Memory B cell (primary cell): Measurements from ENCODE around the gene ANO8.

Experiments used
- ATAC-seq: fragments of 150-1000 bp; cut with Tn5 transposase; 2 replicates; pipeline ENCODE4 v1.10.0; 2021; ENCODE audit warnings: low read depth, mild to moderate bottlenecking, moderate library complexity
- DNase-seq, 2 donors: peaks; one replicate each; pipeline ENCODE4 v3.0.0; 2022; ENCODE audit warnings: low spot score in 2 of 2
- H3K27ac Mint-ChIP-seq: one replicate; pipeline ENCODE4 v1.8.0; 2022; ENCODE audit warnings: mild to moderate bottlenecking, moderate library complexity, mixed read lengths
- H3K27me3 Mint-ChIP-seq: one replicate; pipeline ENCODE4 v1.8.0; 2022; ENCODE audit warnings: mixed read lengths
- H3K36me3 Mint-ChIP-seq: one replicate; pipeline ENCODE4 v1.8.0; 2022; ENCODE audit warnings: mild to moderate bottlenecking, mixed read lengths
- H3K4me1 Mint-ChIP-seq: one replicate; pipeline ENCODE4 v1.8.0; 2022; ENCODE audit warnings: mixed read lengths
- H3K4me3 Mint-ChIP-seq: one replicate; pipeline ENCODE4 v1.8.0; 2022; ENCODE audit warnings: mild to moderate bottlenecking, moderate library complexity, mixed read lengths
- H3K9me3 Mint-ChIP-seq: one replicate; pipeline ENCODE4 v1.8.0; 2022; ENCODE audit warnings: mixed read lengths

Gene ANO8

GRCh38 chr19:17357724-17358123 lies 23.1 kb upstream of the ANO8 start:
- H3K36me3 Mint-ChIP-seq = no peaks in the 10 kb centered on the region
- H3K9me3 Mint-ChIP-seq = no peaks in the 10 kb centered on the region
- H3K27ac Mint-ChIP-seq = no peak overlapping the region
- H3K4me3 Mint-ChIP-seq = no peak overlapping the region
- ATAC-seq (no peak), DNase-seq (no peak)
- H3K27me3 Mint-ChIP-seq = peaks cover 28% of the 10 kb centered on the region
- H3K4me1 Mint-ChIP-seq = no peaks in the 10 kb centered on the region

GRCh38 chr19:17357078-17357666 lies 22.5 kb upstream of the ANO8 start:
- Mint-ChIP-seq H3K36me3 (no peaks in the 10 kb centered on the region), H3K4me1 (no peaks in the 10 kb centered on the region), H3K27ac (no peak overlapping the region), H3K27me3 (peaks cover 26% of the 10 kb centered on the region), H3K4me3 (no peak overlapping the region), H3K9me3 (no peaks in the 10 kb centered on the region)
- DNase-seq (no peak), ATAC-seq (no peak)

DNA sequence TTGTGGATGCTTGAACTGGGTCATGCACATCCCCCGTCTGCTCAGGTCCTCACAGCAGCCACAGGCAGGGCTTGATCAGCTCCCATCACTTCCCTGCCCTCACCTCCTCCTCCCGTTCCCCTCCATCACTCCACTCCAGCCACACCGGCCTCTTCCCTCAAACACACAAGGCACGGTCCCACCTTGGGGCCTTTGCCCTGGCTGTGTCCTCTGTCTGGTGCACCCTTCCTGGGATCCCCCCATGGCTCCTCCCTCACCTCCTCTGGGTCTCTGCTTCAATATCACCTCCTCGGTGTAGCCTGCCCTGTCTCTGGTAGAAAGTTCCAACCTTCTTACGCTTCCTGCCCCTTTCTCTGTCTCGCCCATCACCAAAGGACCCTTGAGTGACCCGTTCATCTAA lies 18.7 kb upstream of the ANO8 start:
- no peak for DNase-seq
- no peaks in the 10 kb centered on the region for H3K9me3 Mint-ChIP-seq
- no peak overlapping the region for H3K4me3 Mint-ChIP-seq
- ATAC-seq = no peak
- H3K4me1 Mint-ChIP-seq = peaks cover 7% of the 10 kb centered on the region
- peaks cover 28% of the 10 kb centered on the region for H3K27me3 Mint-ChIP-seq
- no peak overlapping the region for H3K27ac Mint-ChIP-seq
- H3K36me3 Mint-ChIP-seq = no peaks in the 10 kb centered on the region

GRCh38 chr19:17352608-17353280 lies 18.1 kb upstream of the ANO8 start:
- Mint-ChIP-seq H3K27ac (no peak overlapping the region), H3K4me3 (no peak overlapping the region), H3K27me3 (peaks cover 29% of the 10 kb centered on the region), H3K9me3 (no peaks in the 10 kb centered on the region), H3K36me3 (no peaks in the 10 kb centered on the region), H3K4me1 (peaks cover 7% of the 10 kb centered on the region)
- no peak for DNase-seq
- no peak for ATAC-seq

- Mint-ChIP-seq H3K27ac (no peak overlapping the region), H3K4me3 (no peak overlapping the region), H3K4me1 (peaks cover 7% of the 10 kb centered on the region), H3K36me3 (no peaks in the 10 kb centered on the region), H3K9me3 (no peaks in the 10 kb centered on the region), H3K27me3 (peaks cover 32% of the 10 kb centered on the region)
- ATAC-seq = no peak
- DNase-seq = no peak
Measured at GRCh38 chr19:17351815-17352435, 17.3 kb upstream of the ANO8 start.

DNA sequence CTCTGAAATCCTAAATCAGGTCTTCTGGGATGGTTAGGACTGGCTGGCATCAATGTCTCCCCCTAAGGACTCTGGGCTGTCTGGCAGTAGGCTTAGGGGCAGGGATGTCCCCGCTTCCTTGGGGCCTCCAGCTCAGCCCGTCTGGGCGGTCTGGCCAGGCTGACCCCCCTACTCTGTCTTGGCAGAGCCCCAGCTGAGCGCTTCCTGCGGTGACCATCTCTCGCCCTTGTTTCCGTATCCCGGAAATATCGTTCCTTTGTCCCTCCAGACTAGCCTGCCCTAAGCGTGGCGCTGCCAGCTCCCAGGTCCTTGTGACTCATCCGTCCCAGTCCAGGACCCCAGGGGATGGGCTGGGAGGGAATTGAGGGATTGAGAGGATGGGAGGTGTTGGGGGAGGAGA lies 14.0 kb upstream of the ANO8 start:
- peaks cover 30% of the 10 kb centered on the region for H3K27me3 Mint-ChIP-seq
- H3K4me1 Mint-ChIP-seq = peaks cover 12% of the 10 kb centered on the region
- no peak for ATAC-seq
- H3K4me3 Mint-ChIP-seq = no peak overlapping the region
- H3K9me3 Mint-ChIP-seq = no peaks in the 10 kb centered on the region
- DNase-seq = no peak
- no peak overlapping the region for H3K27ac Mint-ChIP-seq
- H3K36me3 Mint-ChIP-seq = no peaks in the 10 kb centered on the region

- ATAC-seq (no peak), DNase-seq (no peak)
- no peaks in the 10 kb centered on the region for H3K9me3 Mint-ChIP-seq
- H3K27me3 Mint-ChIP-seq = peaks cover 23% of the 10 kb centered on the region
- H3K4me3 Mint-ChIP-seq = no peak overlapping the region
- H3K4me1 Mint-ChIP-seq = peaks cover 12% of the 10 kb centered on the region
- H3K36me3 Mint-ChIP-seq = no peaks in the 10 kb centered on the region
- no peak overlapping the region for H3K27ac Mint-ChIP-seq
Measured at GRCh38 chr19:17347877-17348276, 13.2 kb upstream of the ANO8 start.

GRCh38 chr19:17347361-17347760 lies 12.7 kb upstream of the ANO8 start:
- no peaks in the 10 kb centered on the region for H3K9me3 Mint-ChIP-seq
- no peak overlapping the region for H3K27ac Mint-ChIP-seq
- ATAC-seq = no peak
- H3K4me3 Mint-ChIP-seq = no peak overlapping the region
- H3K36me3 Mint-ChIP-seq = no peaks in the 10 kb centered on the region
- H3K27me3 Mint-ChIP-seq = peaks cover 19% of the 10 kb centered on the region
- no peak for DNase-seq
- peaks cover 12% of the 10 kb centered on the region for H3K4me1 Mint-ChIP-seq

DNA sequence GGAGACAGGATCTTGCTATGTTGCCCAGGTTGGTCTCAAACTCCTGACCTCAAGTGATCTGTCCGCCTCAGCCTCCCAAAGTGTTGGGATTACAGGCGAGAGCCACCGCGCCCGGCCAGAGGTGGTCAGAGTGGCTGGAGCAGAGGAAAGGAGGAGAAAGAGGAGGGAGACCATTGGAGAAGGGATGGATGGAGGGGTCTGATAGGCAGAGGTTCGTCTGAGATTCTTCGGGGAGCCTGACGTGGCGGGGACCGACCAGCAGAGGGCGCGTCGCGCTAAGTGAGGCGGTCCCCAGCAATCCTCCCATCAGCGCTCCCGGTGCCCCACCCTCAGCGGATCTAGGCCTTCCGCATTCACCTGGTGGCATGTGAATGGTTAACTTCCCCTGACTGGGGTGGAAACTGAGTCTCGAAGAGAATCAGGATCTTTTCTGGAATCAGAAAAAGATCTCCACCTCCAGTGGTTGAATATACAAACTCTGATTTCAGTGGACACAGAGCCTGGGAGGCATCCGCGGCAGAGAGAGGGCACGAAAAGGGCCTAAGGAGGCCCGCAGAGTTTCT lies 11.5 kb upstream of the ANO8 start:
- H3K36me3 Mint-ChIP-seq = no peaks in the 10 kb centered on the region
- H3K27ac Mint-ChIP-seq = no peak overlapping the region
- peaks cover 11% of the 10 kb centered on the region for H3K27me3 Mint-ChIP-seq
- no peaks in the 10 kb centered on the region for H3K9me3 Mint-ChIP-seq
- no peak overlapping the region for H3K4me3 Mint-ChIP-seq
- DNase-seq (peak; percentile 78 to 87), ATAC-seq (peak; percentile 97)
- H3K4me1 Mint-ChIP-seq = peaks cover 6% of the 10 kb centered on the region

DNA sequence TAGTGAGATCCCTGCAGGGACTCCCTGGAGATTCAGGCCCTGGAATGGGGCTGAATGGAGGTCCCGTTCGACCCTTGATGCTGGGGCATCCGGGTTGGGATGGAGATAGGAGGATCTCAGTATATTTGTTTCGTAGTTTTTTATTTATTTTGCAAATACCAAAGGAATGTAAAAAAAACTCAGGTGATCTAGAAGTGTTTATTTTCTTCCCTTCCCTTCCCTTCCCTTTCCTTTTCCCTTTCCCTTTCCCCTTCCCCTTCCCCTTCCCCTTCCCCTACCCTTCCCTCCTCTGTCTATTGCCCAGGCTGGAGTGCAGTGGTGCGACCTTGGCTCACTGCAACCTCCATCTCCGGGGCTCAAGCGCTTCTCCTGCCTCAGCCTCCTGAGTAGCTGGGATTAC lies 7.2 kb upstream of the ANO8 start:
- Mint-ChIP-seq H3K4me1 (peaks cover 9% of the 10 kb centered on the region), H3K36me3 (peaks cover 4% of the 10 kb centered on the region), H3K9me3 (no peaks in the 10 kb centered on the region), H3K4me3 (no peak overlapping the region), H3K27ac (no peak overlapping the region), H3K27me3 (no peaks in the 10 kb centered on the region)
- no peak for ATAC-seq
- no peak for DNase-seq

- no peak overlapping the region for H3K4me3 Mint-ChIP-seq
- peaks cover 12% of the 10 kb centered on the region for H3K4me1 Mint-ChIP-seq
- no peaks in the 10 kb centered on the region for H3K27me3 Mint-ChIP-seq
- DNase-seq (no peak), ATAC-seq (no peak)
- peaks cover 4% of the 10 kb centered on the region for H3K36me3 Mint-ChIP-seq
- H3K27ac Mint-ChIP-seq = no peak overlapping the region
- no peaks in the 10 kb centered on the region for H3K9me3 Mint-ChIP-seq
Measured at GRCh38 chr19:17341386-17341785, 6.7 kb upstream of the ANO8 start.

- Mint-ChIP-seq H3K9me3 (no peaks in the 10 kb centered on the region), H3K27me3 (no peaks in the 10 kb centered on the region), H3K27ac (no peak overlapping the region), H3K36me3 (peaks cover 4% of the 10 kb centered on the region), H3K4me3 (no peak overlapping the region), H3K4me1 (peaks cover 8% of the 10 kb centered on the region)
- no peak for ATAC-seq
- DNase-seq = no peak
Measured at GRCh38 chr19:17340871-17341357, 6.3 kb upstream of the ANO8 start.

DNA sequence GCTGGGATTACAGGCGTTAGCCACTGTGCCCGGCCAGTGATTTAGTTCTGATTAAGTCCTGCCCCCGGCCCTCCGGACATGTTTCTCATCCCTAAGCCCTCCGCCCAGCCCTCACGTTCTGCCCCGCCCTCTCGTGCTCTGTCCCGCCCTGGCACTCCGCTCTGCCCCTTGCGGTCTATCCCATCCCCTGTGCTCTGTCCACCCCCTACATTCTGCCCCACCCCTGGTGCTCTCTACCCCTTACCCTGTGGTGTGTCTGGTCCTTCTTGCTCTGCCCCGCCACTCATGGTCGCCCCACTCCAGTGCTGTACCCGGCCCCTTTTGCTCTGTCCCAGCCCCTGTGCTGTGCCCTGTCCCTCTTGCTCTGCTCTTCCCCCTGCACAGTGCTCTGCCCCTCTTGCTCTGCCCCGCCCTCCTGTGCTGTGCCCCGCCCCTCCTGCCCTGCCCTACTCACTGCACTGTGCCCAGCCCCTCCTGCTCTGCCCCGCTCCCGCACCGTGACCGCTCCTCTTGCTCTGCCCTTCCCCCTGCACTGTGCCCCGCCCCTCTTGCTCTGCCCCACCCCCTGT lies 5.7 kb upstream of the ANO8 start:
- ATAC-seq (no peak), DNase-seq (no peak)
- H3K36me3 Mint-ChIP-seq = peaks cover 4% of the 10 kb centered on the region
- H3K4me3 Mint-ChIP-seq = no peak overlapping the region
- H3K4me1 Mint-ChIP-seq = peaks cover 8% of the 10 kb centered on the region
- no peaks in the 10 kb centered on the region for H3K27me3 Mint-ChIP-seq
- no peak overlapping the region for H3K27ac Mint-ChIP-seq
- no peaks in the 10 kb centered on the region for H3K9me3 Mint-ChIP-seq

GRCh38 chr19:17339088-17339741 lies 4.6 kb upstream of the ANO8 start:
- H3K36me3 Mint-ChIP-seq = peaks cover 4% of the 10 kb centered on the region
- H3K4me1 Mint-ChIP-seq = peaks cover 12% of the 10 kb centered on the region
- DNase-seq (no peak), ATAC-seq (no peak)
- H3K9me3 Mint-ChIP-seq = no peaks in the 10 kb centered on the region
- no peaks in the 10 kb centered on the region for H3K27me3 Mint-ChIP-seq
- H3K27ac Mint-ChIP-seq = no peak overlapping the region
- H3K4me3 Mint-ChIP-seq = peak overlapping the region; percentile 56
